HG02943 (cell line): Measurements from ENCODE around the gene HNRNPA1.
"Not testable (repeated sequence)": the region's sequence is repeated elsewhere in the genome, so short reads cannot be mapped to it uniquely, and the experiment has no call there.

Source experiments
- ATAC-seq: cut with Tn5 transposase; IDR thresholded peaks from one replicate; pipeline ENCODE4 v1.9.1; 2021; ENCODE audit warnings: mild to moderate bottlenecking, low read depth, moderate library complexity; ENCODE audit not compliant: unreplicated experiment

Gene HNRNPA1

GRCh38 chr12:54273981-54274380, 6.5 kb upstream of the HNRNPA1 start:
- no peak for ATAC-seq

DNA sequence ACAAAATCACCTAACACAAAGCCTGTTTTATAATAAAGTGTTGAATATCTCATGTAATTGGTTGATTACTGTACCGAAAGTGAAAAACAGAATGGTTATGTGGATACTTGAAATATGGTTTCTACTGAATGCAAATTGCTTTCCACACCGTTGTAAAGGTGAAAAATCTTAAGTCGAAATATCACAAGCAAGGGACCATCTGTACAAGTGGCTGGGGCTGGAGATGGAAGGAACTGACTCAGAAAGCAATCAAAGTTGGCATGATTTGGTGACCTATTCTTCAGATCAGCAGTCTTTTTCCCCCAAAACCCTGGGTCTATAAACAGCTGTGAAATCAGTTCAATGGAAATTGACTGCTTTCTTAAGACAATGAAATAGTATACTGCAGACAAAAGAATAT, 4.2 kb upstream of the HNRNPA1 start:
- no peak for ATAC-seq

GRCh38 chr12:54277823-54278276, 2.7 kb upstream of the HNRNPA1 start:
- ATAC-seq = no peak

GRCh38 chr12:54279227-54279631, 1.3 kb upstream of the HNRNPA1 start:
- no peak for ATAC-seq

DNA sequence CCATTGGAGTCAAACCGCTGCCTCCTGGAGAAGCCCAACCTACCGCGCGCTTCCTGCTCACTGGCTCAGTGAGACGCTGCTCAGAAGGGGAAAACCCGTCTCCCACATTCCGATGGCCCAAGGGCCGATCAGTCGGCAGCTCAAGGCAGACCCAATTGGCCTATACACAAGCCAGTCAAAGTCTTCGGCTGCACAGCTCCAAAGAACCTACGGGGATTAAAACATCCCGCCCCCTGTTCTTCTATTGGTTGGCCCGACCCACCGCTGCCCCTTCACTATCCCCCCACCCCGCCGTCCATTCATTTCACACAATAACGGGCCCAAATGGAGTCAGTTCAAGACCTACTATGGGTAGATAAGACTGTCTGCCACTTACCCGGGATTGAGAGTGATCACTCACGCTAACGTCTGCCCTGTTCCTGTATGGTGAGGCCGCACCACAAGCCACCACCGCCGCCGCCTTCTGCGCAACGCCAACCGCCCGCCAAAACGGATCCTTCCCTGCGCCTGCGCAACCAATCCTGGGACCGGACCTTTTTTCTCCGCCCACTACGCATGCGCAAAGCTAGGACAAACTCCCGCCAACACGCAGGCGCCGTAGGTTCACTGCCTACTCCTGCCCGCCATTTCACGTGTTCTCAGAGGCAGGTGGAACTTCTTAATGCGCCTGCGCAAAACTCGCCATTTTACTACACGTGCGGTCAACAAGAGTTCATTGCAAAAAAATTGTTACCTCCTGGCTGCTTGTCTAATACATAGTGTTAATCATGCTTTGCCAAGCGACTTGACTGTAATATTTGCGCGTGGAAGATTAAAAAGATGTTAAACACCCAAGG, 676 bp upstream of the HNRNPA1 start, which contains the start of gene CBX5:
TSS of gene CBX5 (minus strand) at position 491 of the 836 bp plus-strand sequence. CDS start 22,472 bp downstream, outside the sequence.
- peak; percentile 65 for ATAC-seq

GRCh38 chr12:54281261-54281638, 724 bp downstream of the HNRNPA1 start:
- not testable (repeated sequence) for ATAC-seq

- ATAC-seq = not testable (repeated sequence)
Observed at GRCh38 chr12:54281694-54282093, 1.2 kb downstream of the HNRNPA1 start.

- no peak for ATAC-seq
Observed at GRCh38 chr12:54282949-54283593, 2.5 kb downstream of the HNRNPA1 start.

GRCh38 chr12:54284070-54284780, 3.7 kb downstream of the HNRNPA1 start:
- ATAC-seq = not testable (repeated sequence)

GRCh38 chr12:54285150-54286041, 4.9 kb downstream of the HNRNPA1 start:
- no peak for ATAC-seq

DNA sequence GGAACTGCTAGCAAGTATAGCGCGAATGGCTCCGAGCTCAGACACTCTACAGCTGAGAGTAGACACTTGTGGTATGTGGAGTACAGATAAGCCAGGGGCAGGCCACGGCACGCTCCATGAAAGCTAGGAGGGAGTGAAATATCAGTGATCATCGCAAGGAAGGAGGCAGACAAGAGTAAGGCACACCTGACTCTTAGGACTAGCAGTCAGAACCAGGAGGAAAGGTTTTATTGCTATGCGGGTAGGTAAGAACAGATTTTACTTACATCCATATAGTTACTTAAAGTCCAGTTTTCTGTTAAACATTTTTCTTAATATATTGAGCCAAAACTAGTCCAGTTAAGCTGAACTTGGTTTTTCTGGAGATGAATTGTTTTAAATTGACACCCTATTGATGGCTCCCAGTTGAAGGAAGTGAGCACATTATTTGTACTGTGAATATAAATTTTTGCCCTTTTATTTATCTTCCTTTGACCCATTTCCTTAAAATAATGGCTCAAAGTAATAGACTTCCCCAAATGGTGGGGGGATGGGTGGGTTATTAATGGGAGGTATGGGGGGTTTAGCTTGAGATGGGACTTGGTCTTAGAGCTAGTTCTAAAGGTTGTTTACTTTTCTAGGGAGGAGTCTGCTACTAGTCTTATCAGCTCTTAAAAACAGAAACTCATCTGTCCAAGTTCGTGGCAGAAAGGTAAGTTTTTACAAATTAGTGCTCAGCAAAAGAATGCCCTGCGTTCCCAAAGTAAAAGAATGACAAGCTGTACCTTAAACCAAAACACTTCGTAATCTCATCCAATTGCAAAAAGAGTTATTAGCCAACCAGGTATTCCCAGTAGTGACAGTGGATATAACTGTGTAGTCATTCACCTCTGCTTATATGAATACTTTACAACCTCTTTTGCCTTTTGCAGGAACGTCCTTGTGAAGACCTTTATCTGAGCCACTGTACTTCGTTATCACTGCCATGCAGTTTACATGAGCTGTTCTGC, 5.8 kb downstream of the HNRNPA1 start:
- no peak for ATAC-seq

DNA sequence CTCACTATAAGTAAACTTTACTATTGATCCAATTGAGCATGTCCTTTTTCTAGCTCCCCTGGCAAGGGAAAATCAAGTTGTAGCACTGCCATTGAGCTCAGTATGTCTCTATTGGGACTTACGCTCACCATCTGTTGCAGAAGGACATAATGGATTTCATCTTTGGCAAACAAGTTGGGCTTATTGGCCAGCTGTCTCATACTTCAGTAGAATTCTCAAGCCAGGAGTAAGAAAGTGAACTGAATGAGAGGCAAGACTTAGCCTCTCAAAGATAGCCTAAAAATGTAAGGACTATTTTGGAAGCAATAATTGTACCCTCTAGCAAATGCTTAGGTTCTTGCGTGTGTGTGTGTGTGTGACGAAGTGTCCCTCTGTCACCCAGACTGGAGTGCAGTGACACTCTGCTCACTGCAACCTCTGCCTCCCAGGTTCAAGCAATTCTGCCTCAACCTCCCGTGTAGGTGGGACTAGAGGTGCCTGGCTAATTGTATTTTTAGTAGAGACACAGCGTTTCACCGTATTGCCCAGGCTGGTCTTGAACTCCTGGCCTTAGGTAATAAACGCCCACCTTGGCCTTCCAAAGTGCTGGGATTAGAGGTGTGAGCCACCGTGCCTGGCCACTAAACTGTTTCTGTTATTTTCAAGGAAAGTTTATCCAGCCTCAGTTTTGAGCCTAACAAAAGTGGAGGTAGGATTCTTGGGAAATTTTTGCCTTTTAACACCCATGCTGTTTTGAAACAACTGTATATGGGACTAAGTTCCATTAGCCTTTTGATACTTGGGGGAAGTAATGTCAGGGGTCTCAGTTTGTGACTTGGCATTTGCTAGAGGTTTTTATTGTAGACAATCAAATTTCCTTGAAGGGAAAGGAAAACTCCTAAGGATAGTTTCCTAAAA, 7.0 kb downstream of the HNRNPA1 start:
- no peak for ATAC-seq

DNA sequence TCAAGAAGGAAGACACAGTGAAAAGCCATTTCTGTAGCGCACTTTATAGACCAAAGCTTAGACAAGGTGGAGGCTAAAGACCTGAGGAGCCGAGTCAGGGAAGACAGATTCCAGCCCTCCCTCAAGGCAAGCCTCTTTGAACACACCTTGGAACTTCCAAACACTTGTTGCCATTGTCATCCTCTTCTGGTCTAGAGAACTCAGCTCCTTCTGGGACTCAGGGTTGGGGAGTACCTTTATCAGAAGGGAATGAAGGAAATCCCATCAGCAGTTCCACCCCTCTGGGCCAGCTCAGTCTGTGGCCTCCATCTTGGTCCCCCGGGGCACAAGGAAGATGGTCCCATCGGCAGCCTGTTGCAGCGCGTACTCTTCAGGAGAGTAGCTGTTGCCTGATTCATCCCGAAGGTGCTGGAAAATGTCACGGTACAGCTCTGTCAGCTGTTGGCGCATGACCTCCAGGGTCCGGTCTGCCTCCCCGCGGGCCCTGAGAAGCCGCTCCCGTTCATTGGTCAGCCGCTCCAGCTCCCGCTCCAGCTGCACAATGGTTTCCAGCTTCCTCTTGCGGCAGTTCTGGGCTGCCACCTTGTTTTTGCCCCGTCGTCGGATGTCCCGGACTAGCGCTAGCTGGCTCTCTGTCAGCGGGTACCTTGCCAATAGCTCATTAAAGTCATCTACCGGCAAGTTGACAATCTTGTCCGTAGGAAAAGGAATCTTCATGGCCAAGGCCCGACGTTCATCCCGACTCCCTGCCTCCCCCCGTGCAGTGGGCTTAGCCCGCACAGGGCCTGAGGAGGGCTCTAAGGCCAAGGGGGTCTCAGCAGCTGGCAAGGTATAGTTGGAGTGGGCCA, 11.8 kb downstream of the HNRNPA1 start:
- no peak for ATAC-seq

- no peak for ATAC-seq
Observed at GRCh38 chr12:54292931-54293241, 12.4 kb downstream of the HNRNPA1 start.

GRCh38 chr12:54294152-54294952, 13.8 kb downstream of the HNRNPA1 start:
- ATAC-seq = no peak

DNA sequence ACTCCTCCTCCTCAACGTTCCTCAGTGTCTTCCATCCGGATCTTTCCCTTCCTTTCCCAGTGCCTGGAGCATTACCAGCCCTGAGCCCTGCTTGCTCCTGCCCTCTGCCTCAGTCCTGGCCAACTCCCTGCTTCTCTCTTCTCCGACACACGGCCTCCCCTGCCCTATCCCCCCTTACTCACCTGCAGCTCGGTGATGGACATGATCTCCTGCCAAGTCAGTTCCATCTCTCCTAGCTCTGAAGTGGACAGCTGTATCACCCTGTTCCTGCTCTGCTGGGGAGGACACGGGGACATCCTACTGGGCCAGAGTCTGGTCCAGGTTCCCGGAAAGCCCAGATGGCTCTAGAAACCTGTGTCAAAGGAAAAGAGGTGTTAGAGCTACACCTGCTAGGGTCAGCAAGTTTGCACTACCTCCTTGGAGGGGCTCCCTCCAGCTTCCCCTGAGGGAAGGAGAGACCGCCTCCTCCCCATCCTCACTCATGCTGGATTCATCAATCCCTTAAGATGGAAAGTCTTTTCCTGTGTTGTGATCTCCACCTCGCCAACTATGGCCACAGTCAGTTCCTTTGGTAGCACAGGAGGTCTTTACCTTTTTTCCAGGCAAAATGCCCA, 14.5 kb downstream of the HNRNPA1 start:
- ATAC-seq = no peak
